ENCODE measurements around the gene SKOR1.
A peak's percentile ranks its signal among the peaks of the same experiment; 100 is the strongest.

Gene SKOR1

GRCh38 chr15:67824976-67825880, at the start of gene SKOR1:
SKOR1 (plus strand) TSS chr15:67825509; CDS start chr15:67825603, 94 bp downstream.
- no peak for DNase-seq (ENCODE audit: low read depth)

- DNase-seq (ENCODE audit: low read depth), result no peak
These were observed 49.3 kb upstream of the SKOR1 start for GRCh38 chr15:67775998-67776397.

GRCh38 chr15:67776600-67776999, 48.7 kb upstream of the SKOR1 start:
- no peak for DNase-seq (ENCODE audit: low read depth)

GRCh38 chr15:67777071-67777470, 48.2 kb upstream of the SKOR1 start:
- DNase-seq (ENCODE audit: low read depth), result no peak

- DNase-seq (ENCODE audit: low read depth), result no peak
These were observed 47.5 kb upstream of the SKOR1 start for GRCh38 chr15:67777773-67778172.

GRCh38 chr15:67778968-67779548, 46.3 kb upstream of the SKOR1 start:
- no peak for DNase-seq (ENCODE audit: low read depth)

- no peak for DNase-seq (ENCODE audit: low read depth)
These were observed 45.7 kb upstream of the SKOR1 start for GRCh38 chr15:67779549-67780111.

GRCh38 chr15:67781061-67781460, 44.2 kb upstream of the SKOR1 start:
- DNase-seq (ENCODE audit: low read depth), result no peak

- no peak for DNase-seq (ENCODE audit: low read depth)
These were observed 43.2 kb upstream of the SKOR1 start for GRCh38 chr15:67781907-67782690.

GRCh38 chr15:67782691-67782991, 42.7 kb upstream of the SKOR1 start:
- DNase-seq (ENCODE audit: low read depth), result no peak

- peak; percentile 11 for DNase-seq (ENCODE audit: low read depth)
These were observed 42.0 kb upstream of the SKOR1 start for GRCh38 chr15:67783303-67783702.

GRCh38 chr15:67784090-67784781, 41.1 kb upstream of the SKOR1 start:
- no peak for DNase-seq (ENCODE audit: low read depth)

GRCh38 chr15:67784856-67785430, 40.4 kb upstream of the SKOR1 start:
- no peak for DNase-seq (ENCODE audit: low read depth)

GRCh38 chr15:67785431-67785830, 39.9 kb upstream of the SKOR1 start:
- DNase-seq (ENCODE audit: low read depth), result no peak

GRCh38 chr15:67786646-67787045, 38.7 kb upstream of the SKOR1 start:
- DNase-seq (ENCODE audit: low read depth), result no peak

- no peak for DNase-seq (ENCODE audit: low read depth)
These were observed 36.3 kb upstream of the SKOR1 start for GRCh38 chr15:67788986-67789385.

- no peak for DNase-seq (ENCODE audit: low read depth)
These were observed 34.5 kb upstream of the SKOR1 start for GRCh38 chr15:67790610-67791319.

- DNase-seq (ENCODE audit: low read depth), result no peak
These were observed 32.9 kb upstream of the SKOR1 start for GRCh38 chr15:67792250-67792942.

- no peak for DNase-seq (ENCODE audit: low read depth)
These were observed 30.3 kb upstream of the SKOR1 start for GRCh38 chr15:67794832-67795574.
